Measurements from ENCODE around the gene SND1.

- TF ChIP-seq CTCF (IDR thresholded peaks at IDR 0.05): no peak
- no peak for TF ChIP-seq POLR2A (IDR thresholded peaks at IDR 0.05)
Measured at GRCh38 chr7:127979113-127979727, 327.2 kb downstream of the SND1 start.

Measured in right lobe of liver (tissue), 4 donors.